Jurkat, Clone E6-1 (cell line): ENCODE measurements around the gene PAPSS1. TPM values are rescaled to one million over a fixed set of nuclear protein-coding genes. Genes with fewer than 3 reads are reported as not detected.

Experiments
- DNase-seq: peaks from one replicate; pipeline ENCODE4 v3.0.0-alpha.2; 2011; ENCODE audit warnings: low read depth, low spot score
- H3K4me3 ChIP-seq: 2 replicates; pipeline ENCODE4 v1.5.1; 2011; ENCODE audit warnings: mild to moderate bottlenecking, low read length, control low read depth, moderate library complexity
- polyA plus RNA-seq: library from polyadenylated mRNA; unstranded; fragments of >200 nt; gene quantifications from one replicate; pipeline ENCODE4 v1.2.1, GENCODE V29; 2012; ENCODE audit warnings: missing spikeins; ENCODE audit not compliant: insufficient read length, insufficient read depth

The PAPSS1 gene
- polyA plus RNA-seq: 101 TPM

GRCh38 chr4:107719922-107720722, at the start of gene PAPSS1:
PAPSS1 (minus strand) TSS chr4:107720234; CDS start chr4:107720179, 55 bp downstream.
- peak within 1 kb of the TSS; percentile 80 for H3K4me3 ChIP-seq
- peak; percentile 95 for DNase-seq

DNA sequence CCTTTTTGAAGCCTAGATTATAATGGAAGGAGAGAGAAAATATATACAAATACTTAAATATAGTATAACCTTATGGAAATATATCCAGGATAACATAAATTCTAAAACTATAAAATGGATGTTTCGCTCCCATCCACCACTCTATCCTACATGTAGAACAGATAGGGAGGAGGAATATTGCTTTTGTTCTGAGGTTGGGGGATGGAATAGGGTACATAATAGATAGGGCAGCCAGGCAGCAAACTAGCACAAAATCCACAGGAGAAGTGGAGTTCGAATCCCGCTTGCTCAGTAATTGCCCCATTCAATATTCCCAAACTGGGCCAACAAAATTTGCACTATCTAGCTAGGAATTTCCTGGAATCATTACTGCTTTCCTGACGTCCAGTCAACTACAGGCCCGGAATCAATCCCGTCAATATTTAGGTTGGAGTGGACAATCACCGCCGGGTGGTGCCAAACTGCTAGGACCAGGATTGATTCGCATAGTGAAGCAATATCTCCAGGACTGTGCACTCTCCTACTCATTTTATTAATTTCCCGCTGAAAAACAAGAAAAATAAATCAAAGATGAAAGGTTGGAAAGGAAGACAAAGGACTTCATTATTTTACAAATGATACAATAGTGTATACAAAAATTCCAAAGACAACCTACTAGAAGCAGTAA, 40.4 kb upstream of the PAPSS1 start:
- no peak for DNase-seq
- no peak overlapping the region for H3K4me3 ChIP-seq

DNA sequence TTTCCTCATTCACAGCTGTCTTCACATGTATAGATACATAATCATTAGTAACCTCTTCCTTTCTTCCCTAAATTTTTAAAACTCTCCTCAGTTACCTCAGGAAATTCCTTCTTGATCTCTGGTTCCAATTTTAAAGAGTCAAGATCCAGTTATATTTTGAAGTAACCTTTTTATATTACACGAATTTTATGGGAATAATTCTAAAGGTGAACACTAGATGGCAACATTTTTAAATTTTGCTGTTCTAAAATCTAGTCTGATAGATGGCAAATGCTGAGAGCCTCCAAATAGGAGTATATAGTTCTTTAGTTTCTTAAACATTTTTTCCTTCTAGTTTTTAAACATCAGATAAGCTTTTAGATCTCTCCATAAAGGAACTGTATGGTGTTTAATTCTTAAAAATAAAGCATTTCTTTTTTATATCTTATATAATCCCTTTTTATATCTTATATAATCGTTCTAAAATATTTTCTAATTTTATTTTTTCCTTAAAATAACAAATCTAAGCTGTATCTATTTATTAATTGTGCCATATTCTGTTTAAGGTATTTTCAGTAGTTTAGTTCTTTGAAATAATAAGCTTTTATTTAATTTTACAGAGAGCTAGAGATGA, 37.9 kb upstream of the PAPSS1 start:
- DNase-seq: peak; percentile 38

GRCh38 chr4:107757283-107757682, 37.2 kb upstream of the PAPSS1 start:
- no peak for DNase-seq
- H3K4me3 ChIP-seq: no peak overlapping the region

More for the DNA sequence above, 37.9 kb upstream of the PAPSS1 start:
- H3K4me3 ChIP-seq: no peak overlapping the region

- H3K4me3 ChIP-seq: no peak overlapping the region
- DNase-seq: no peak
Observed at GRCh38 chr4:107755841-107756356, 35.9 kb upstream of the PAPSS1 start.

- no peak for DNase-seq
- no peak overlapping the region for H3K4me3 ChIP-seq
Observed at GRCh38 chr4:107751670-107752069, 31.6 kb upstream of the PAPSS1 start.

DNA sequence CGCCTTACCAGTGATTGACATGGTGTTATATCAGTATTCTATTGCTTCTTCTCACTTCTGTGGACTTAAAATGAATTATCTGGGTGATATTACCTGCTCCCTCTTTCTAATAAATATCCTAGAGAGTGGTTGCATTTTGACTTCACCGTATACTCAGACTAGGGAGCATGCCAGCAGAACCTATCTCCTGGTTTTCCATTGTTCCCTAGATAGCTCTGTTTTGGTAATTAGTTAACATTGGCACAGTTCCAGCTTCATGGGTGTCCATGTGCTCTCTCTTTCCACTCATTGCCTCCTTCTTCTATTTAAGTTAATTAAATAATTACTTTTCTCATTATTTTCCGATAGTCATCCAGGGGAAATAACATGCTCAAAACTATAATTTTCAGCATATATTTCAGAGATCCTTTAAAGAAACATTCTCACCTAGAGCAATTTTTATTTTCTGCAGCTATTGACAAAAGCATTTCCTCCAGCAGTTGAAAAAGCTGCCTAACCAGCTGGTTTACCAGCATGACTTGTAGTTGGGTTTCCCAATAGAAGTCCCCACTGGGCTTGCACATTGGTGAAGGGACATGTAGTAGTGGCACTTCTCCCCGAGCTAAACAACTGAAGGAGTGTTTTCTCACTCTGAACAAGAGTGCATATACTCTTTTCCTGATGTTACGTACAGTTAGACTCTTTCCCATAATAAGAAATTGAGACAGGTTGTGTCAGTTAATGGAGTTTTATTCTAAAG, 27.9 kb upstream of the PAPSS1 start:
- no peak for DNase-seq
- H3K4me3 ChIP-seq: no peak overlapping the region

DNA sequence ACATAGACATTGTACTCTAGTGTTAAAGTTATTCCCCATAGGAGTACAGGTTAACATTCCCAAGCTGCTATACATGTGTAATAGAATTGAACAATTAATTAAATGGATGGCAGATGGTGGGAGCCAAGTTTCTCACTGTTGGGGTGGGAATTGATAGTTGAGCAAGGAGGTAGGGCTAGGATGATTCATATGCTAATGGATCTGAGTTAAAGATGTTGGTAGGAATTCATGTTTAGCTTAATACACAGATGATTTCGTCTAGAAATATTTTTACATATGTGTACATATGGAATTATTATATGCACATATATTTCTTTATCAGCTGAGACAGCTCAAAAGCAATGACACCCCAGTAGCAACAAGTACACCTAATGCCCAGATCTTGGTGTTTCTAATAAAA, 26.1 kb upstream of the PAPSS1 start:
- no peak for DNase-seq
- no peak overlapping the region for H3K4me3 ChIP-seq

- DNase-seq: no peak
- no peak overlapping the region for H3K4me3 ChIP-seq
Observed at GRCh38 chr4:107744532-107744931, 24.5 kb upstream of the PAPSS1 start.

GRCh38 chr4:107743532-107743931, 23.5 kb upstream of the PAPSS1 start:
- no peak overlapping the region for H3K4me3 ChIP-seq
- DNase-seq: no peak

- H3K4me3 ChIP-seq: no peak overlapping the region
Observed at GRCh38 chr4:107742791-107743190, 22.8 kb upstream of the PAPSS1 start.

GRCh38 chr4:107742196-107742595, 22.2 kb upstream of the PAPSS1 start:
- no peak overlapping the region for H3K4me3 ChIP-seq
- DNase-seq: no peak

More at GRCh38 chr4:107742791-107743190, 22.8 kb upstream of the PAPSS1 start:
- no peak for DNase-seq

GRCh38 chr4:107740950-107741701, 21.1 kb upstream of the PAPSS1 start:
- no peak overlapping the region for H3K4me3 ChIP-seq
- no peak for DNase-seq

DNA sequence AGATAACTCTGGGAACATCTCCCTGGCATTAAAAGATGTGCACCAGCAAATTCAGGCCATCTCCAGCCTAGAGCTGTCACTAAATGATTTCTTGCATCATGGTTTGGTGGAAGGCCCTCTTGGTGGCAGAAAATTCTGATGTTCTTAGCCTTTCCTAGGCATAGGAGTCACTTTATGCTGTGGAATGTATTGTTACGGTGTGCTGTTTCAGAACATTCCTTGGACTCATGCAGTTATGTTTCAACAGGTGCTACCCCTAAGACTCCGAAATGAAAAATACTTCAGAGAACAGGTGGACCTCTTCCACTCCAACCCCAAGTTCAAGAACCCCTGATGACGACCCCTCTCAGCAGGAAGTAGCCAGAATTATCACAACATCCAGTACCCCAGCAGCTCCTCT, 20.3 kb upstream of the PAPSS1 start:
- peak; percentile 32 for DNase-seq
- H3K4me3 ChIP-seq: no peak overlapping the region

DNA sequence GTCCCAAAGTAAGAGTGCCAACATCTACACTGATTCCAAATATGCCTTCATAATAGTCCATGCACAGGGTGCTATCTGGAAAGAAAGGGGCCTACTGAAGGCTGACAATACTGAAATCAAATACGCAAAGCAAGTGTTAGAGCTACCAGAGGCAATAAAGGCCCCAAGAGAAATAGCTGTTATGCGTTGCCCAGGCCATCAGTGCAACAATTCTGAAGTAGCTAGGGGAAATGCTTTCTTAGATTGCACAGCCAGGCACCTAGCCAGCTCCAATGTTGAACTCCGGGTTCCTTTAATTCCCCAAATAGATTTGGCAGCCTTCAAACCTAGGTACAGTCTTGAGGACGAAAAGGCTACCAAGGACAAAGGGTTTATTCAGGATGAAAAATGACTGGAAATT, 17.4 kb upstream of the PAPSS1 start:
- H3K4me3 ChIP-seq: no peak overlapping the region
- no peak for DNase-seq

DNA sequence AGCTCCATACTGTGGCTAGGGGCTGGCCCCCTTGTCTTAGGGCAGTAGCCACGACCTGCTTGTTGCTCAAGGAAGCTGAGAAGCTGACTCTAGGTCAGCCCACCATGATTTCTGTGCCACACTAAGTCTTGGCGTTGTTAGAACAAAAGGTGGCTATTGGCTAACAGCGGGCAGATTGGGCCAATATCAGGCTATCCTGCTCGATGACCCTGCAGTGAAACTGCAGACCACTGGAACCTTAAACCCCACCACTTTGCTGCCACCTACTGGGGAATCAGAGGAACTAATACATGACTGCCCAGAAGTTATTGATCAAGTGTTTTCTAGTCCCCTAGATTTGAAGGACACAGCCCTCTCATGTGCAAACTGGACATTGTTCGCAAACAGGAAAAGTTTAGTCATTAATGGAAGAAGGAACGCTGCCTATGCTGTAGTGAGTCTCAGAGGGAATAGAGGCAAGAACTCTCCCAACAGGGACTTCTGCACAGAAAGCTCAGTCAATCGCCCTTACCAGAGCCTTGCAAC, 17.0 kb upstream of the PAPSS1 start:
- H3K4me3 ChIP-seq: no peak overlapping the region
- no peak for DNase-seq

- no peak overlapping the region for H3K4me3 ChIP-seq
- DNase-seq: no peak
Observed at GRCh38 chr4:107736037-107736436, 16.0 kb upstream of the PAPSS1 start.

DNA sequence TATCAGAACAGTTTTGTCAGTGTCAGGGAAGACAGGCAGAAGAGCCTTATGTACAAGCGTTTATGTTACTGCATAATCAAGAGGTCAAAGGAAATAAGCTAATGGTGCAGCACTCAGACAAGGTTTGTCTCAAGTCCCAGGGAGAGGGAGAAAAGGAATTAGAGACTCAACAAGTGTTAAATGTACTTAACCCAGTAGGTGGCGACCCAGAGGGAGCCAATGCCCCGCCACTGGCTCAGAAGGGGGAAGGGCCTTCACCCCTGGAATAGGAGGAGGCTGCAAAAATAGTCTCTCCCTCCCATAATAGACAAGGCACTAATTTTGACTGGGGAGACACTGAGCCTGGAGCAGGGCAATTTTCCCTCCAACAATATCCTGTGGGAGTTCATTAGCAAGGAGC, 14.1 kb upstream of the PAPSS1 start:
- DNase-seq: no peak
- H3K4me3 ChIP-seq: no peak overlapping the region
